ENCODE results near the gene SALL3. TPM values are rescaled to one million over a fixed set of nuclear protein-coding genes. Genes with fewer than 3 reads are reported as not detected.

The SALL3 gene
- total RNA-seq, 2 experiments from 2014 or later = not detected

GRCh38 chr18:78975699-78976335 is 3.8 kb upstream of the SALL3 start:
- ChIA-PET CTCF (interaction anchor here (0.6 to 0.8 kb wide), 2 partner anchors 9 to 1774 kb away, joined by 3 to 4 read pairs; no protein-coding TSS in a partner anchor), POLR2A (no interaction called here)
- no peaks in the 10 kb centered on the region for H3K9me3 Mint-ChIP-seq (ENCODE audit: low read depth)
- ATAC-seq (no peak), DNase-seq (no peak)
- no peaks in the 10 kb centered on the region for H3K36me3 Mint-ChIP-seq (ENCODE audit: low read depth)
- H3K4me3 Mint-ChIP-seq = no peak overlapping the region
- intact Hi-C loops (cut with DNase I, micrococcal nuclease) = loop anchor here in 1 of 2 experiments (5.0 kb wide), 1 partner anchor 1724 kb away; no protein-coding TSS in a partner anchor
- peaks cover 14% of the 10 kb centered on the region for H3K4me1 Mint-ChIP-seq
- H3K27ac Mint-ChIP-seq = no peak overlapping the region
- peaks cover 62% of the 10 kb centered on the region for H3K27me3 Mint-ChIP-seq

GRCh38 chr18:78976765-78977636 is 2.6 kb upstream of the SALL3 start:
- H3K27me3 Mint-ChIP-seq = peaks cover 60% of the 10 kb centered on the region

GRCh38 chr18:78977637-78978348 is 1.8 kb upstream of the SALL3 start:
- H3K4me1 Mint-ChIP-seq = peaks cover 19% of the 10 kb centered on the region
- H3K9me3 Mint-ChIP-seq (ENCODE audit: low read depth) = peaks cover 3% of the 10 kb centered on the region
- intact Hi-C loops (cut with DNase I, micrococcal nuclease) = loop anchor here in 1 of 2 experiments (5.0 kb wide), 1 partner anchor 1725 kb away; no protein-coding TSS in a partner anchor
- no peak overlapping the region for H3K27ac Mint-ChIP-seq
- ATAC-seq = no peak
- H3K27me3 Mint-ChIP-seq = peaks cover 56% of the 10 kb centered on the region
- ChIA-PET POLR2A (no interaction called here), CTCF (interaction anchor here (0.8 kb wide), 1 partner anchor 13 kb away, joined by 3 read pairs; no protein-coding TSS in a partner anchor)
- H3K36me3 Mint-ChIP-seq (ENCODE audit: low read depth) = peaks cover 3% of the 10 kb centered on the region
- H3K4me3 Mint-ChIP-seq = peak overlapping the region; percentile 35
- DNase-seq = no peak

More at GRCh38 chr18:78976765-78977636, 2.6 kb upstream of the SALL3 start:
- ATAC-seq = no peak
- no peak overlapping the region for H3K4me3 Mint-ChIP-seq
- ChIA-PET POLR2A (no interaction called here), CTCF (interaction anchor here (0.8 kb wide), 1 partner anchor 14 kb away, joined by 3 read pairs; no protein-coding TSS in a partner anchor)
- H3K36me3 Mint-ChIP-seq (ENCODE audit: low read depth) = peaks cover 3% of the 10 kb centered on the region
- peaks cover 19% of the 10 kb centered on the region for H3K4me1 Mint-ChIP-seq
- intact Hi-C loops (cut with DNase I, micrococcal nuclease) = loop anchor here in 1 of 2 experiments (5.0 kb wide), 1 partner anchor 1725 kb away; no protein-coding TSS in a partner anchor
- H3K9me3 Mint-ChIP-seq (ENCODE audit: low read depth) = peaks cover 3% of the 10 kb centered on the region
- no peak overlapping the region for H3K27ac Mint-ChIP-seq
- DNase-seq = no peak

- ChIA-PET CTCF (no interaction called here), POLR2A (no interaction called here)
- no peak for ATAC-seq
- peaks cover 3% of the 10 kb centered on the region for H3K9me3 Mint-ChIP-seq (ENCODE audit: low read depth)
- peaks cover 17% of the 10 kb centered on the region for H3K4me1 Mint-ChIP-seq
- H3K36me3 Mint-ChIP-seq (ENCODE audit: low read depth) = peaks cover 3% of the 10 kb centered on the region
- intact Hi-C loops (cut with DNase I, micrococcal nuclease) = loop anchor here in 1 of 2 experiments (5.0 kb wide), 1 partner anchor 1726 kb away; no protein-coding TSS in a partner anchor
- peaks cover 55% of the 10 kb centered on the region for H3K27me3 Mint-ChIP-seq
- no peak for DNase-seq
- H3K4me3 Mint-ChIP-seq = peak overlapping the region; percentile 35
- H3K27ac Mint-ChIP-seq = no peak overlapping the region
These were observed 1.1 kb upstream of the SALL3 start for GRCh38 chr18:78978349-78979055.

- Mint-ChIP-seq H3K4me1 (peaks cover 17% of the 10 kb centered on the region), H3K27ac (no peak overlapping the region), H3K9me3 (ENCODE audit: low read depth) (peaks cover 3% of the 10 kb centered on the region), H3K27me3 (peaks cover 60% of the 10 kb centered on the region), H3K36me3 (ENCODE audit: low read depth) (peaks cover 3% of the 10 kb centered on the region), H3K4me3 (no peak overlapping the region)
- ATAC-seq (no peak), DNase-seq (no peak)
- ChIA-PET POLR2A (no interaction called here), CTCF (no interaction called here)
- intact Hi-C loops (cut with DNase I, micrococcal nuclease) = loop anchor here in 1 of 2 experiments (5.0 kb wide), 1 partner anchor 1727 kb away; no protein-coding TSS in a partner anchor
These were observed 425 bp upstream of the SALL3 start for GRCh38 chr18:78979056-78979729.

GRCh38 chr18:78980279-78980771 is 707 bp downstream of the SALL3 start:
- CTCF ChIA-PET = no interaction called here
- Mint-ChIP-seq H3K4me3 (no peak overlapping the region), H3K27me3 (peaks cover 59% of the 10 kb centered on the region), H3K27ac (no peak overlapping the region), H3K4me1 (peaks cover 14% of the 10 kb centered on the region), H3K36me3 (ENCODE audit: low read depth) (peaks cover 3% of the 10 kb centered on the region), H3K9me3 (ENCODE audit: low read depth) (peaks cover 3% of the 10 kb centered on the region)
- intact Hi-C loops (cut with DNase I, micrococcal nuclease) = loop anchor here in 1 of 2 experiments (10.0 kb wide), 1 partner anchor 1216 kb away; no protein-coding TSS in a partner anchor
- POLR2A ChIA-PET = no interaction called here
- ATAC-seq = no peak
- DNase-seq = no peak

GRCh38 chr18:78980777-78981380 is 1.3 kb downstream of the SALL3 start:
- Mint-ChIP-seq H3K27ac (no peak overlapping the region), H3K4me3 (peak overlapping the region; percentile 27), H3K27me3 (peaks cover 59% of the 10 kb centered on the region), H3K9me3 (ENCODE audit: low read depth) (peaks cover 3% of the 10 kb centered on the region), H3K36me3 (ENCODE audit: low read depth) (peaks cover 3% of the 10 kb centered on the region), H3K4me1 (peaks cover 14% of the 10 kb centered on the region)
- intact Hi-C loops (cut with DNase I, micrococcal nuclease) = loop anchor here in 1 of 2 experiments (10.0 kb wide), 1 partner anchor 1216 kb away; no protein-coding TSS in a partner anchor
- no peak for ATAC-seq
- ChIA-PET POLR2A (no interaction called here), CTCF (no interaction called here)
- DNase-seq = no peak

- Mint-ChIP-seq H3K9me3 (ENCODE audit: low read depth) (peaks cover 3% of the 10 kb centered on the region), H3K27ac (no peak overlapping the region), H3K27me3 (peaks cover 59% of the 10 kb centered on the region), H3K4me3 (peak overlapping the region; percentile 27), H3K36me3 (ENCODE audit: low read depth) (peaks cover 3% of the 10 kb centered on the region), H3K4me1 (peaks cover 14% of the 10 kb centered on the region)
- intact Hi-C loops (cut with DNase I, micrococcal nuclease) = loop anchor here in 1 of 2 experiments (10.0 kb wide), 1 partner anchor 1217 kb away; no protein-coding TSS in a partner anchor
- ChIA-PET POLR2A (no interaction called here), CTCF (no interaction called here)
- DNase-seq = no peak
- ATAC-seq = no peak
These were observed 1.8 kb downstream of the SALL3 start for GRCh38 chr18:78981394-78981831.

GRCh38 chr18:78981989-78982620 is 2.5 kb downstream of the SALL3 start:
- CTCF ChIA-PET = interaction anchor here (0.6 kb wide), 1 partner anchor 1046 kb away, joined by 3 read pairs; no protein-coding TSS in a partner anchor
- Mint-ChIP-seq H3K4me1 (peaks cover 12% of the 10 kb centered on the region), H3K9me3 (ENCODE audit: low read depth) (peaks cover 3% of the 10 kb centered on the region), H3K36me3 (ENCODE audit: low read depth) (peaks cover 3% of the 10 kb centered on the region), H3K4me3 (no peak overlapping the region), H3K27ac (no peak overlapping the region), H3K27me3 (peaks cover 53% of the 10 kb centered on the region)
- intact Hi-C loops (cut with DNase I, micrococcal nuclease) = loop anchor here in 1 of 2 experiments (2.0 to 10.0 kb wide), 2 partner anchors 265 to 1217 kb away; no protein-coding TSS in a partner anchor
- no peak for ATAC-seq
- no peak for DNase-seq
- POLR2A ChIA-PET = interaction anchor here (0.6 to 0.7 kb wide), 2 partner anchors 29 to 340 kb away, joined by 3 read pairs; no protein-coding TSS in a partner anchor

Data from activated CD4-positive, alpha-beta T cell treated with anti-CD3 and anti-CD28 coated beads for 36 hours (primary cell).